ENCODE data around the gene TRPV4. TPM values are rescaled to one million over a fixed set of nuclear protein-coding genes. Genes with fewer than 3 reads are reported as not detected.
A peak's percentile ranks its signal among the peaks of the same experiment; 100 is the strongest.

Gene TRPV4
- total and polyA plus RNA-seq, 7 experiments from 2014 or later: 0.81 TPM; not detected in 6

DNA sequence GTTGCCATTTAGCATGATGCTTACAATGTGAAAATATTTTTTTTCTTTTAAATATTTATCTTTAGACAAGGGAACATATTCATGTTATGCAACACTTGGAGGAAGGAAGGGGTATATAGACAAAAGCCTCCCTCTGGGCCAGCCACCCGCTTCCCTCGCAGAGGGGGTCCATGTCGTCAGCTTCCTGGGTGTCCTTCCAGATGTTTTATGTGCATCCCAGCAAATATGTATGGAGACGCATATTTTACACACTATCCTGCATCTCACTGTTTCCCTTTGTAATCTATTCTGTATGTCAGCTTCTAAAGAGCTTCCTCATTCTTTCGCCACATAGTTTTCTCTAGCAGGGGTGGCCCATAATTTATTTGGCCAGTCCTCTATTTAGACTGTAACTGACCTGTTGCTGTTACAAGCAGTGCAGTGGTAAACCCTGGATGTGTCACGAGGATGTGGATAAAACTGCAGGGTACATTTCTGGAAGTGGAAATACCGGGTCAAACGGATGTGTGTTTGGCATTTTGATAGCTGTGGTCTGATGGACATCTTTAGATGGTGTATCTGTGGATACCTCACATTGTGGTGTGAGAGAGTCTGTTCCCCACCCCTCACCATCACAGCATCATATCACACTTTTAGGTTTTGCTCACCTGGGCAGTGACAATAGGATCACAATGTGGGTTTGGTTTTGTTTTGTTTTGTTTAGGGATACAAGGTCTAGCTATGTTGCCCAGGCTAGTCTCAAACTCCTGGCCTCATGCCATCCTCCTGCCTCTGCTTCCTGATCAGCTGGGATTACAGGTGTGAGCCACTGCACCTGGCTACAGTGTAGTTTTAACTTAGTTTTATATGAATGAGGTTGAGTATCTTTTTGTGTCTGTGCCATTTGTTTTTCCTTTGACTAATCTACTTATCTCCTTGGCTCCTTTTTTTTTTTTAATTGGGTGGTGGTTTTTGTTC, 87.9 kb downstream of the TRPV4 start:
- H3K4me3 Mint-ChIP-seq: no peak overlapping the region
- H3K27ac Mint-ChIP-seq: no peak overlapping the region
- no peaks in the 10 kb centered on the region for H3K27me3 ChIP-seq (ENCODE audit: control insufficient read depth in 2 of 2, insufficient read depth in 2 of 2, low read length in 2 of 2)
- no peaks in the 10 kb centered on the region for H3K9me3 ChIP-seq (ENCODE audit: control insufficient read depth in 2 of 3, low read length in 3 of 3)
- no peak for ATAC-seq
- H3K4me1 Mint-ChIP-seq: no peaks in the 10 kb centered on the region
- H3K27me3 Mint-ChIP-seq: peaks cover 0 to 24% (median 6%) of the 10 kb centered on the region in 5 donors
- no peaks in the 10 kb centered on the region for H3K36me3 ChIP-seq (ENCODE audit: control insufficient read depth in 2 of 3, insufficient read depth in 3 of 3, low read length in 3 of 3)
- H3K4me1 ChIP-seq (ENCODE audit: control insufficient read depth in 2 of 2, insufficient read depth in 2 of 2, low read length in 2 of 2): no peaks in the 10 kb centered on the region
- intact Hi-C loops (cut with micrococcal nuclease): no loop called here
- CTCF ChIA-PET: no interaction called here
- DNase-seq: no peak
- no peak overlapping the region for H3K27ac ChIP-seq (ENCODE audit: low read depth, low read length)
- no peak overlapping the region for H3K4me3 ChIP-seq (ENCODE audit: low read length)
- H3K36me3 Mint-ChIP-seq: no peaks in the 10 kb centered on the region
- no peaks in the 10 kb centered on the region for H3K9me3 Mint-ChIP-seq
- POLR2A ChIA-PET: interaction anchor here (0.7 kb wide), 1 partner anchor 14 kb away, joined by 3 read pairs; no protein-coding TSS in a partner anchor

DNA sequence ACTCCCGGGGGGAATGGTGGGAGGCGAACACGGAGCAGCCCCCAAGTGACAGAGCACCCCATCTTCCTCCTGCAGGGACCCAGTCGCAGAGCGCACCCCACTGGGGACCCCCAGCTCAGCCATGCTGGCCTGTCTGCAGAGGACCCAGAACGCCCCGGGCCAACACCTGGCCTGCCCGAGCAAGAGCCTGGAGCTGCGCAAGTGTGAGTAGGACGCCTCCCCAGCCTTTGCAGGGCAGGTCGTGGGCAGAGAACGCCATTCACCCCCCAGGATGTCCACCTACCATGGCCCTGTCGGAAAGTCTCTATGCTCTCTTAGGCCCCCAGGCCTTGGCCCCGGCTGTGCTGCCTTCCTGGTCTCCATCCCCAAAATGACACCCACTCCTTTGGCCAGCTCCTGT, 89.2 kb downstream of the TRPV4 start:
- no peak overlapping the region for H3K27ac ChIP-seq (ENCODE audit: low read depth, low read length)
- Mint-ChIP-seq H3K27me3 (peaks cover 0 to 18% (median 6%) of the 10 kb centered on the region in 5 donors), H3K36me3 (no peaks in the 10 kb centered on the region), H3K4me1 (no peaks in the 10 kb centered on the region), H3K4me3 (no peak overlapping the region), H3K27ac (peak overlapping the region in 1 of 9 donors; percentile 48), H3K9me3 (no peaks in the 10 kb centered on the region)
- ATAC-seq: no peak
- intact Hi-C loops (cut with micrococcal nuclease): no loop called here
- H3K4me3 ChIP-seq (ENCODE audit: low read length): no peak overlapping the region
- DNase-seq: no peak
- no peaks in the 10 kb centered on the region for H3K36me3 ChIP-seq (ENCODE audit: control insufficient read depth in 2 of 3, insufficient read depth in 3 of 3, low read length in 3 of 3)
- no peaks in the 10 kb centered on the region for H3K9me3 ChIP-seq (ENCODE audit: control insufficient read depth in 2 of 3, low read length in 3 of 3)
- no peaks in the 10 kb centered on the region for H3K4me1 ChIP-seq (ENCODE audit: control insufficient read depth in 2 of 2, insufficient read depth in 2 of 2, low read length in 2 of 2)
- ChIA-PET CTCF (no interaction called here), POLR2A (interaction anchor here (0.5 kb wide), 1 partner anchor 349 kb away, joined by 3 read pairs; no protein-coding TSS in a partner anchor)
- no peaks in the 10 kb centered on the region for H3K27me3 ChIP-seq (ENCODE audit: control insufficient read depth in 2 of 2, insufficient read depth in 2 of 2, low read length in 2 of 2)

DNA sequence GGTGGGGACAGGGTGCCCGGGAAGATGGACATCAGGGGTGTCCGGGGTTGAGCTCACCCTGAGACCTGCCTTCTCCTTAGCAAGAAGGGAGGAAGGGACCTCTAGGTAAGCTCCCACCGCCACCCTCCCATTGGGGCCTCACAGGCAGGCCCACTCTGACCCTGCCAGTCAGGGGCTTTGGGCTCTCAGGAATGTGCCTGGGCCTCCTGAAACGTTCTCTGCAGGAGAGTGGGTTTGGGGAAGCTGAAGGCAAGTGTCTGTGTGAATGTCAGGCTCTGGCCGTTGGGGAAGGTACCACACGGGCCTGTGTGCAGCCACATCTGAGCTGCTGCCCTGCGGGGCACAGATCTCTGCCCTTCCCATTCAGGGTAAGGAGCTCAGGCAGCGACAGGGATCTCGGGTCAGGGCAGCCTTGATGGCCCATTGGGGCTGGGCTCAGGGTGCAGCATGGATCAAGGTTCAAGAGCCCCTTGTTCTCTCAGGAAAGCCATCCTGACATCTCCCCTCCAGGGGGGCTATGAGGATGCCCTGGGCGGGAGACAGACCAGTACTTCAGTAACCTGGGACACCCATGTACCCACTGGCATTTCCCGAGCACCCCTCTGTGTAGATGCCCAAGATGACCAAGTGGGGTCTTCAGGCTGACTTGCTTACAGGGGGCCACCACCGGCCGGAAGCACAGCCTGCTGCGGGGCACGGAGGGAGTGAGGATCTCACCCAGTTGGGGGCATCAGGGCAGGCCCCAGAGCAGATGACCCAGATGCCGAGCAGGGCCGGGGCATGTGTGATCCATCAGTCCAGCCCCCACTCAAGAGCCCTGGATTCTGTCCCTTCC, 89.9 kb downstream of the TRPV4 start:
- Mint-ChIP-seq H3K4me1 (no peaks in the 10 kb centered on the region), H3K27ac (no peak overlapping the region), H3K36me3 (no peaks in the 10 kb centered on the region), H3K27me3 (peaks cover 0 to 17% (median 6%) of the 10 kb centered on the region in 5 donors), H3K9me3 (no peaks in the 10 kb centered on the region), H3K4me3 (no peak overlapping the region)
- H3K4me3 ChIP-seq (ENCODE audit: low read length): no peak overlapping the region
- no peaks in the 10 kb centered on the region for H3K27me3 ChIP-seq (ENCODE audit: control insufficient read depth in 2 of 2, insufficient read depth in 2 of 2, low read length in 2 of 2)
- no peaks in the 10 kb centered on the region for H3K36me3 ChIP-seq (ENCODE audit: control insufficient read depth in 2 of 3, insufficient read depth in 3 of 3, low read length in 3 of 3)
- intact Hi-C loops (cut with micrococcal nuclease): no loop called here
- no peaks in the 10 kb centered on the region for H3K4me1 ChIP-seq (ENCODE audit: control insufficient read depth in 2 of 2, insufficient read depth in 2 of 2, low read length in 2 of 2)
- DNase-seq (no peak), ATAC-seq (peak; percentile 3)
- ChIA-PET POLR2A (no interaction called here), CTCF (interaction anchor here (0.7 kb wide), 1 partner anchor 99 kb away, joined by 3 read pairs; no protein-coding TSS in a partner anchor)
- no peak overlapping the region for H3K27ac ChIP-seq (ENCODE audit: low read depth, low read length)
- H3K9me3 ChIP-seq (ENCODE audit: control insufficient read depth in 2 of 3, low read length in 3 of 3): no peaks in the 10 kb centered on the region

DNA sequence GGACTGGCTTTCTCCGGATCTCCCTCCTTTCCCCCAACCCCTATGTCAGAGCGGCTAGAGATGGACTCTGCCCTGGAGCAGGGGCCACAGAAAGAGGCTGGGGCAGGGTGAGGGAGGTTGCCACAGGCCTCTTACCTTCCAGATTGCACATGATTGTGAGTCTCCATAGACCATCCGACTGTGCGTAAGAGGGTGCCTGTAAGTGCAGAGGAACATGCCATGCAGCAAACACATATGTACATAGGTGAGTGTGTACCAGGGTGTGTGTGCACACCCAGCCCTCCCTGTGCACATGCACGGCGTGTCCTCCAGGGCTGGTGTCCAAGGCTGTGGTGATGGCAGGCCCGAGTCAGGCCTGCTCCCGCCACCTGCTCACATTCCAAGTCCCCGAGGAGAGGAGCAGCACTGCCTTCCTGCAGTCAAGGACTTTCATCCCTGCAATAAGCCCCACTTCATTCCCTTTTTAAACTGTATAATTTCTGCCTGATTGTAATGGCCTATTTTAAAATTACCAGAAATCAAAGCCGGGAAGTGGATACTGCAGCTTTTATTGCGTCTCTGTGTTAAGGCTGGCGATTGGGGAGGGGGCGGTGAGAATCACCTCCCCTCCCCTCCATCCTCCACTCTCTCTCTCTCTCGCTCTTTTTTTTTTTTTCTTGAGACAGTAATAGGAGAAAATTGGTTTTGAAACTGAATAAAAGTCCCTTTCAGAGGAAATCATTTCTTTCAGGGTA, 91.1 kb downstream of the TRPV4 start:
- Mint-ChIP-seq H3K4me1 (no peaks in the 10 kb centered on the region), H3K27me3 (peaks cover 0 to 15% (median 6%) of the 10 kb centered on the region in 5 donors), H3K36me3 (no peaks in the 10 kb centered on the region), H3K4me3 (no peak overlapping the region), H3K27ac (no peak overlapping the region), H3K9me3 (no peaks in the 10 kb centered on the region)
- H3K27me3 ChIP-seq (ENCODE audit: control insufficient read depth in 2 of 2, insufficient read depth in 2 of 2, low read length in 2 of 2): no peaks in the 10 kb centered on the region
- H3K4me1 ChIP-seq (ENCODE audit: control insufficient read depth in 2 of 2, insufficient read depth in 2 of 2, low read length in 2 of 2): no peaks in the 10 kb centered on the region
- intact Hi-C loops (cut with micrococcal nuclease): no loop called here
- POLR2A ChIA-PET: no interaction called here
- H3K4me3 ChIP-seq (ENCODE audit: low read length): no peak overlapping the region
- CTCF ChIA-PET: no interaction called here
- ATAC-seq: no peak
- H3K27ac ChIP-seq (ENCODE audit: low read depth, low read length): no peak overlapping the region
- DNase-seq: no peak
- no peaks in the 10 kb centered on the region for H3K9me3 ChIP-seq (ENCODE audit: control insufficient read depth in 2 of 3, low read length in 3 of 3)
- no peaks in the 10 kb centered on the region for H3K36me3 ChIP-seq (ENCODE audit: control insufficient read depth in 2 of 3, insufficient read depth in 3 of 3, low read length in 3 of 3)

DNA sequence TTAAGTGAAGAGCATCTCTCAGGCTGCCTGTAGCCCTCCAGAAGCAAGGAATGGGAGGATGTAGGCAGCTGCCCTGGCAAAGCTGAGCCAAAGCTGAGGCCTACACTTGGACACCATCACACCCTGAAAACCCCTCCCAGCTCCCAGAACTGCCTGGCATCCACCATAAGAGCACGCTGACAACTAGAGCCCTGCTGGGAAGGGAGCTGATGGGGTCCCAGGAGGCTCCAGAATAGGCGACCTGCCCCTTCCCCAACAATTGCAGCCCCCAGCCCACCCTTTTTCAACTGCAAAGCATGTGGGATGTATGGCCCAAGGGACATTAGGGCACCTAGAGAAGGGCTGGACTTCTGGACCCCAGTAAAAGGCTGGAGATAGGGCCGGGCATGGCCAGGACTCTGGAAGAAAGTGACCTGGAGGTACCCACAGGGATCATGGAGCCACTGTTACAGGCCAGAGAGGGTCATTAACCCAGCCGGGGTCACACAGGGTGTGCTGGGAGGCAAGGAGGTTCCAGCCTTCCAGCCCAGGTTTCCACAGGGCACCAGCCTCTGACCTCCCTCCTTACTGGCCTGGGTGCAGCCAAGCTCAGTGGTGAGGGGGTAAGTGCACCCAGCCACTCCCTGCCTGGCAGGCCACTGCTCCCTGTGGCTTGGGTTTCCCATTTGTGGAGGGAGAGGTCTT, 91.8 kb downstream of the TRPV4 start:
- H3K4me3 Mint-ChIP-seq: no peak overlapping the region
- no peaks in the 10 kb centered on the region for H3K9me3 Mint-ChIP-seq
- Histone ChIP-seq H3K9me3 (ENCODE audit: control insufficient read depth in 2 of 3, low read length in 3 of 3) (no peaks in the 10 kb centered on the region), H3K27me3 (ENCODE audit: control insufficient read depth in 2 of 2, insufficient read depth in 2 of 2, low read length in 2 of 2) (no peaks in the 10 kb centered on the region), H3K36me3 (ENCODE audit: control insufficient read depth in 2 of 3, insufficient read depth in 3 of 3, low read length in 3 of 3) (no peaks in the 10 kb centered on the region), H3K4me3 (ENCODE audit: low read length) (no peak overlapping the region), H3K4me1 (ENCODE audit: control insufficient read depth in 2 of 2, insufficient read depth in 2 of 2, low read length in 2 of 2) (no peaks in the 10 kb centered on the region), H3K27ac (ENCODE audit: low read depth, low read length) (no peak overlapping the region)
- H3K27ac Mint-ChIP-seq: no peak overlapping the region
- ChIA-PET CTCF (no interaction called here), POLR2A (no interaction called here)
- intact Hi-C loops (cut with micrococcal nuclease): no loop called here
- peaks cover 0 to 15% (median 6%) of the 10 kb centered on the region in 5 donors for H3K27me3 Mint-ChIP-seq
- no peak for ATAC-seq
- no peaks in the 10 kb centered on the region for H3K36me3 Mint-ChIP-seq
- H3K4me1 Mint-ChIP-seq: no peaks in the 10 kb centered on the region
- DNase-seq: no peak

DNA sequence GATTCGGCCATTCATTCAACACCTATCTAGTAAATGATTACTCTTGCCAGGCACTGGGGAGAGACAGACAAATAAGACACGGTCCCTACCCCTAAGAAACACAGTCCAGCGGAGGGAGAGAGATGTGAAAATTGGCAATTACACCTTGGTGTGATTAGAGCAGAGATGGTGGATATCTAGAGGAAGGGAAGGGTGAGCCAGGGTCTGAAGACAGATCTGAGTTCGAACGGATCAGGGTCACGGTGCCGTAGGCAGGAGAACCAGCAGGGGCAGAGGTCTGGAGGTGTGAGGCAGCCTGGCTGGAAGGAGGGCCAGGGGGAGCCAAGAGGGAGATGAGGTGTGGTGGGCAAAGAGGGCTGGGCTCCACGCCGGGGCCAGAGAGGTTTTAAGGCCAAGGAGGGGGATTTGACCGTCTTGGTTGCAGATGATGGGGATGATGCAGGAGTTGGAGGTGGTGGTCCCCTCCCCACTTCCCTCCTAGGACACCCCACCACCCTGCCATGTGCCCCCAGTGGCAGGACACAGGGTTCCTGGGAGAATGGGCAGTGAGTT, 92.4 kb downstream of the TRPV4 start:
- no peaks in the 10 kb centered on the region for H3K27me3 ChIP-seq (ENCODE audit: control insufficient read depth in 2 of 2, insufficient read depth in 2 of 2, low read length in 2 of 2)
- H3K4me3 ChIP-seq (ENCODE audit: low read length): no peak overlapping the region
- DNase-seq: no peak
- Mint-ChIP-seq H3K4me3 (no peak overlapping the region), H3K4me1 (no peaks in the 10 kb centered on the region), H3K36me3 (no peaks in the 10 kb centered on the region), H3K9me3 (no peaks in the 10 kb centered on the region), H3K27ac (no peak overlapping the region), H3K27me3 (peaks cover under 1 to 18% (median 6%) of the 10 kb centered on the region in 5 donors)
- intact Hi-C loops (cut with micrococcal nuclease): no loop called here
- ChIA-PET POLR2A (no interaction called here), CTCF (no interaction called here)
- H3K9me3 ChIP-seq (ENCODE audit: control insufficient read depth in 2 of 3, low read length in 3 of 3): no peaks in the 10 kb centered on the region
- no peaks in the 10 kb centered on the region for H3K4me1 ChIP-seq (ENCODE audit: control insufficient read depth in 2 of 2, insufficient read depth in 2 of 2, low read length in 2 of 2)
- H3K27ac ChIP-seq (ENCODE audit: low read depth, low read length): no peak overlapping the region
- no peak for ATAC-seq
- H3K36me3 ChIP-seq (ENCODE audit: control insufficient read depth in 2 of 3, insufficient read depth in 3 of 3, low read length in 3 of 3): no peaks in the 10 kb centered on the region

Data from naive thymus-derived CD4-positive, alpha-beta T cell (primary cell).